K562 treated with DMSO at 1 percent for 12 hours (cell line): Measurements from ENCODE around the gene OR4B1. TPM values are rescaled to one million over a fixed set of nuclear protein-coding genes. Genes with fewer than 3 reads are reported as not detected.

Experiments
- total RNA-seq: library from RNA; unstranded; fragments of 300-600 nt; gene quantifications from 2 replicates; pipeline ENCODE4 v1.2.3, GENCODE V29; 2022; ENCODE audit not compliant: insufficient read depth

OR4B1 gene, protein sequence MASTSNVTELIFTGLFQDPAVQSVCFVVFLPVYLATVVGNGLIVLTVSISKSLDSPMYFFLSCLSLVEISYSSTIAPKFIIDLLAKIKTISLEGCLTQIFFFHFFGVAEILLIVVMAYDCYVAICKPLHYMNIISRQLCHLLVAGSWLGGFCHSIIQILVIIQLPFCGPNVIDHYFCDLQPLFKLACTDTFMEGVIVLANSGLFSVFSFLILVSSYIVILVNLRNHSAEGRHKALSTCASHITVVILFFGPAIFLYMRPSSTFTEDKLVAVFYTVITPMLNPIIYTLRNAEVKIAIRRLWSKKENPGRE
- total RNA-seq: not detected in 2 replicates

DNA sequence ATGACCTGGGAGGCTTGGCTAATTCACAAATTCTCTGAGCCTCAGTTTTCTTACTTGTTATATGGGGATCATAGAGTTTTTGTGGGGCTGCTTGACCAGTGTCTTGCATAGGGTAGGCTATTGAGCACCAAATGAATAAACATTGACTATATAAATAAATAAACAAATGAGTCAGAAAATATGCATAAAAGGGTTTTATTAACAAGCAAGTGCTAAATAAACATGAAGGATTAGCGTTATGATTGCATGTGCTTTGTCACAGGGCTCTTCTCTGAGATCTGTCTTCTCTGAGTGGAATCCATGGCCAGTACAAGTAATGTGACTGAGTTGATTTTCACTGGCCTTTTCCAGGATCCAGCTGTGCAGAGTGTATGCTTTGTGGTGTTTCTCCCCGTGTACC is at the start of gene OR4B1:
Gene OR4B1 (plus strand): TSS at position 301 of the 400 bp plus-strand sequence. CDS start 0 bp downstream, at position 301.

DNA sequence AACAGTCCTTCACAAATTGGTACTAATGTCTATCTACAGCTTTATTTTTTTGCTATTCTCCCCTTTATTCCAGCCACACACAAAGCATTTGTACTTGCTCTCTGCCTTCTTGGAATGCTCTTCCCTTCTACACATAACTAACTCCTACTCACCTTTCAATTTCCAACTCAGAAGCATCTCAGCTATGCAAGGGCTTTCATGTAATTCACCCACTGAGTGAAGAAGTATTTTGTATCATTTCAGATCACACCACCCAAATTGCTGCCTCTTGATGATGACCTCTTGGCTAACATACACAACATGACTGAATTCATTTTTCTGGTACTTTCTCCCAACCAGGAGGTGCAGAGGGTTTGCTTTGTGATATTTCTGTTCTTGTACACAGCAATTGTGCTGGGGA is 28.2 kb downstream of the OR4B1 start, which contains the start of gene OR4X2:
Gene OR4X2 (plus strand): TSS at position 301 of the 400 bp plus-strand sequence. CDS start 0 bp downstream, at position 301.

DNA sequence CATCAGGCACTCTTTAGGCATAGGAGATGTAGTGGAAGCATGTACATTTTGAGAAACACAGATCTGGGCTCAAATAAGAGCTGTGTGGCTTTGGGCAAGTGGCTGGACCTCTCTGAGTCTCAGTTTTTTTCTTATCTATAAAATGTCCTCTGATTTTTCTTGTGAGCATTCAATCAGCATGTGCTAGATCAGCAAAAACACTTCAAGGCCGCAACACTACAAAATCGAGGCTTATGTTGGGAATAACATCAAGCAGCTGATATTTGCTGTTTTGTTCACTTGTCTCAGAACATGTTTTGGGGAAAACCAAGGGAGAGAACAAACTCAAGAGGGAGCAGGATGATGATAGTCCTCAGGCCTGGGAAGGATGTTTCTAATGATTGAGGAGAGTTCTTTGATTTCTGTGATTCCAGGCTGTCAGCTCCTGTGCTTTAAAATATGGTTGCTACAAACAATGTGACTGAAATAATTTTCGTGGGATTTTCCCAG is 46.9 kb downstream of the OR4B1 start, which contains the start of gene OR4X1:
Gene OR4X1 (plus strand): TSS at position 439 of the 489 bp plus-strand sequence. CDS start 0 bp downstream, at position 439.

Other genes starting within 250 kb of the OR4B1 start
- gene PTPRJ, start 236.3 kb upstream of the OR4B1 start, total RNA-seq: 3.0 and 9.5 TPM in 2 replicates
- not detected in 2 replicates for gene OR4X2, start 28.3 kb downstream of the OR4B1 start, total RNA-seq
- not detected in 2 replicates for gene OR4X1, start 47.1 kb downstream of the OR4B1 start, total RNA-seq
- gene OR4S1, start 89.4 kb downstream of the OR4B1 start, total RNA-seq: not detected in 2 replicates
- gene OR4C3, start 108.1 kb downstream of the OR4B1 start, total RNA-seq: not detected in 2 replicates
- not detected in 2 replicates for gene OR4C5, start 149.7 kb downstream of the OR4B1 start, total RNA-seq